Prostate gland (tissue), 2 donors: ENCODE measurements around the gene LYRM4.

Experiments
- POLR2A ChIP-seq: fragments of 450-650 bp; IDR thresholded peaks from one replicate; pipeline ENCODE4 v1.6.1; 2016; ENCODE audit warnings: antibody characterized with exemption, mild to moderate bottlenecking
- POLR2AphosphoS5 ChIP-seq: sonication (generic); formaldehyde crosslinking; IDR thresholded peaks from one replicate; pipeline ENCODE4 v1.6.1; 2017; ENCODE audit warnings: antibody characterized with exemption
- TF ChIP-seq, protein P1 (sequence below), 4 experiments: fragments of 200-600 bp in 2 of 4; fragments of 450-650 bp in 2 of 4; sonication (generic) in 2 of 4; IDR thresholded peaks; 1 replicate in 3 of 4; 2 replicates in 1 of 4; pipeline ENCODE4 v1.5.1; 2016 to 2019; ENCODE audit warnings: antibody characterized with exemption in 4 of 4, mild to moderate bottlenecking in 2 of 4, moderate library complexity in 2 of 4

DNA sequence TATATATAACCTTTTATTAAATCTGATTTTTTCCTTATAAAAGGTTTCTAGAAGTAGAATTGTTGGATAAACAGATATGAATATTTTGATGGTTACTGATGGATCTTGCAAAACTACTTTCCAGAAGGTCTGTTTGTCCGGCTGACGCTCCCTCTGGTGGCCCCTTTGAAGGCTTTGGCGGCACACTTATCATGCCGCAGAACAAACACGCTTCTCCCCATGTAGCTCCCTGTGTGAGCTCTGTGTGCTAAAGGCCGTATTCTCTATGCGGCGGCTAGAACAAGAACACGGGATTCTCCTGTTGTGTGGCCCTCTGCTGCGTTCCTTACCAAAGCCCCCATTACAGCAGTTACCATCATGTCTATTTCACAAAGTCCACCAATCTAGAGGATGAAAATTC, 145.6 kb downstream of the LYRM4 start:
- no peak for TF ChIP-seq POLR2A
- TF ChIP-seq, protein P1, sequence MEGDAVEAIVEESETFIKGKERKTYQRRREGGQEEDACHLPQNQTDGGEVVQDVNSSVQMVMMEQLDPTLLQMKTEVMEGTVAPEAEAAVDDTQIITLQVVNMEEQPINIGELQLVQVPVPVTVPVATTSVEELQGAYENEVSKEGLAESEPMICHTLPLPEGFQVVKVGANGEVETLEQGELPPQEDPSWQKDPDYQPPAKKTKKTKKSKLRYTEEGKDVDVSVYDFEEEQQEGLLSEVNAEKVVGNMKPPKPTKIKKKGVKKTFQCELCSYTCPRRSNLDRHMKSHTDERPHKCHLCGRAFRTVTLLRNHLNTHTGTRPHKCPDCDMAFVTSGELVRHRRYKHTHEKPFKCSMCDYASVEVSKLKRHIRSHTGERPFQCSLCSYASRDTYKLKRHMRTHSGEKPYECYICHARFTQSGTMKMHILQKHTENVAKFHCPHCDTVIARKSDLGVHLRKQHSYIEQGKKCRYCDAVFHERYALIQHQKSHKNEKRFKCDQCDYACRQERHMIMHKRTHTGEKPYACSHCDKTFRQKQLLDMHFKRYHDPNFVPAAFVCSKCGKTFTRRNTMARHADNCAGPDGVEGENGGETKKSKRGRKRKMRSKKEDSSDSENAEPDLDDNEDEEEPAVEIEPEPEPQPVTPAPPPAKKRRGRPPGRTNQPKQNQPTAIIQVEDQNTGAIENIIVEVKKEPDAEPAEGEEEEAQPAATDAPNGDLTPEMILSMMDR (IDR thresholded peaks at IDR 0.05): no peak
- TF ChIP-seq POLR2AphosphoS5: no peak
